ENCODE results near the gene TCF15. TPM values are rescaled to one million over a fixed set of nuclear protein-coding genes. Genes with fewer than 3 reads are reported as not detected.

Gene TCF15
- total and polyA plus RNA-seq, 2 of the 13 experiments (the other 11 are each of a cell fraction or from before 2014, with no cell fraction given): not detected

- no peak for TF ChIP-seq HMG20A (CRISPR knock-in tag; IDR thresholded peaks at IDR 0.05; ENCODE audit: borderline replicate concordance)
- TF ChIP-seq ZBTB40 (IDR thresholded peaks at IDR 0.05): no peak
- peak; percentile 48; the same call in 1 of the 2 replicates for TF ChIP-seq ZBTB40 (CRISPR knock-in tag; IDR thresholded peaks at IDR 0.05)
- TF ChIP-seq ZFY (CRISPR knock-in tag; IDR thresholded peaks at IDR 0.05): peak; percentile 88
- TF ChIP-seq HDAC2 (CRISPR knock-in tag; IDR thresholded peaks at IDR 0.05): no peak
- TF ChIP-seq ZNF773 (CRISPR knock-in tag; IDR thresholded peaks at IDR 0.05; ENCODE audit: borderline replicate concordance): peak; percentile 82; the same call in 1 of the 2 replicates
- TF ChIP-seq ZNF761 (CRISPR knock-in tag; conservative IDR thresholded peaks at IDR 0.05): peak; percentile 81; the same call in 1 of the 2 replicates
- TF ChIP-seq ZNF567 (CRISPR knock-in tag; IDR thresholded peaks at IDR 0.05; ENCODE audit: borderline replicate concordance): no peak; the same call in 1 of the 2 replicates
- no peak for TF ChIP-seq NR2F2 (IDR thresholded peaks at IDR 0.05; ENCODE audit: borderline replicate concordance, low read depth)
- TF ChIP-seq POGK (CRISPR knock-in tag; conservative IDR thresholded peaks at IDR 0.05): peak; percentile 96
- TF ChIP-seq TBX2 (CRISPR knock-in tag; IDR thresholded peaks at IDR 0.05; ENCODE audit: borderline replicate concordance): peak; percentile 82; the same call in 1 of the 2 replicates
- TF ChIP-seq, protein P1, sequence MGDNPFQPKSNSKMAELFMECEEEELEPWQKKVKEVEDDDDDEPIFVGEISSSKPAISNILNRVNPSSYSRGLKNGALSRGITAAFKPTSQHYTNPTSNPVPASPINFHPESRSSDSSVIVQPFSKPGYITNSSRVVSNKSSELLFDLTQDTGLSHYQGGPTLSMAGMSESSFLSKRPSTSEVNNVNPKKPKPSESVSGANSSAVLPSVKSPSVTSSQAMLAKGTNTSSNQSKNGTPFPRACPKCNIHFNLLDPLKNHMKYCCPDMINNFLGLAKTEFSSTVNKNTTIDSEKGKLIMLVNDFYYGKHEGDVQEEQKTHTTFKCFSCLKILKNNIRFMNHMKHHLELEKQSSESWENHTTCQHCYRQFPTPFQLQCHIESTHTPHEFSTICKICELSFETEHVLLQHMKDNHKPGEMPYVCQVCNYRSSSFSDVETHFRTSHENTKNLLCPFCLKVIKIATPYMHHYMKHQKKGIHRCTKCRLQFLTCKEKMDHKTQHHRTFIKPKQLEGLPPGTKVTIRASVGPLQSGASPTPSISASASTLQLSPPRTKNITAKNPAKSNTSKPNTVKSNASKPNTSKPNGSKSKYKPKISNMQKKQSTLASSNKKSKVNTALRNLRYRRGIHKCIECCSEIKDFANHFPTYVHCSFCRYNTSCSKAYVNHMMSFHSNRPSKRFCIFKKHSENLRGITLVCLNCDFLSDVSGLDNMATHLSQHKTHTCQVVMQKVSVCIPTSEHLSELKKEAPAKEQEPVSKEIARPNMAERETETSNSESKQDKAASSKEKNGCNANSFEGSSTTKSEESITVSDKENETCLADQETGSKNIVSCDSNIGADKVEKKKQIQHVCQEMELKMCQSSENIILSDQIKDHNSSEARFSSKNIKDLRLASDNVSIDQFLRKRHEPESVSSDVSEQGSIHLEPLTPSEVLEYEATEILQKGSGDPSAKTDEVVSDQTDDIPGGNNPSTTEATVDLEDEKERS (CRISPR knock-in tag; IDR thresholded peaks at IDR 0.05): no peak
- no peak for TF ChIP-seq MIXL1 (CRISPR knock-in tag; IDR thresholded peaks at IDR 0.05)
- TF ChIP-seq NR2F1 (CRISPR knock-in tag; IDR thresholded peaks at IDR 0.05): peak in 1 of 2 experiments; percentile 68; a peak in 2 of 4 replicates
- TF ChIP-seq MZF1 (CRISPR knock-in tag; IDR thresholded peaks at IDR 0.05; ENCODE audit: borderline replicate concordance): no peak
Measured at GRCh38 chr20:653110-653589, 43.0 kb upstream of the TCF15 start, which contains the start of gene SRXN1 (continued).

Measured in HepG2 (cell line).